GM12891 (cell line): ENCODE measurements around the gene LIMS2.

Experiments used
- DNase-seq: peaks from one replicate; pipeline ENCODE4 v3.0.0; 2011; ENCODE audit warnings: low spot score; ENCODE audit not compliant: insufficient read length
- FAIRE-seq: peaks from 2 replicates; lab custom pipeline; 2011; peaks lifted over from hg19 to GRCh38; lab: Jason Lieb, UNC
- PAX5 ChIP-seq: IDR thresholded peaks from 2 replicates; pipeline ENCODE4 v1.6.1; 2011; ENCODE audit warnings: low read length, moderate library complexity, mild to moderate bottlenecking; ENCODE audit not compliant: insufficient read depth, severe bottlenecking
- POLR2A ChIP-seq: IDR thresholded peaks from 2 replicates; pipeline ENCODE4 v1.6.1; 2011; ENCODE audit warnings: low read depth, low read length, control low read depth
- POLR2AphosphoS5 ChIP-seq: IDR thresholded peaks from 2 replicates; pipeline ENCODE4 v1.6.1; 2011; ENCODE audit warnings: low read depth, low read length, control low read depth
- POU2F2 ChIP-seq: IDR thresholded peaks from 2 replicates; pipeline ENCODE4 v1.6.1; 2011; ENCODE audit warnings: low read depth, mild to moderate bottlenecking, control low read depth, low read length, moderate library complexity
- SPI1 ChIP-seq: IDR thresholded peaks from 2 replicates; pipeline ENCODE4 v1.6.1; 2011; ENCODE audit warnings: low read depth, low read length, control low read depth
- TAF1 ChIP-seq: IDR thresholded peaks from 2 replicates; pipeline ENCODE4 v1.6.1; 2011; ENCODE audit warnings: low read depth, low read length, control low read depth

Gene LIMS2

GRCh38 chr2:127653421-127654083, 21.8 kb downstream of the LIMS2 start:
- FAIRE-seq (no peak), DNase-seq (no peak)
- TF ChIP-seq POLR2AphosphoS5 (no peak), TAF1 (no peak), POLR2A (no peak), PAX5 (no peak)

DNA sequence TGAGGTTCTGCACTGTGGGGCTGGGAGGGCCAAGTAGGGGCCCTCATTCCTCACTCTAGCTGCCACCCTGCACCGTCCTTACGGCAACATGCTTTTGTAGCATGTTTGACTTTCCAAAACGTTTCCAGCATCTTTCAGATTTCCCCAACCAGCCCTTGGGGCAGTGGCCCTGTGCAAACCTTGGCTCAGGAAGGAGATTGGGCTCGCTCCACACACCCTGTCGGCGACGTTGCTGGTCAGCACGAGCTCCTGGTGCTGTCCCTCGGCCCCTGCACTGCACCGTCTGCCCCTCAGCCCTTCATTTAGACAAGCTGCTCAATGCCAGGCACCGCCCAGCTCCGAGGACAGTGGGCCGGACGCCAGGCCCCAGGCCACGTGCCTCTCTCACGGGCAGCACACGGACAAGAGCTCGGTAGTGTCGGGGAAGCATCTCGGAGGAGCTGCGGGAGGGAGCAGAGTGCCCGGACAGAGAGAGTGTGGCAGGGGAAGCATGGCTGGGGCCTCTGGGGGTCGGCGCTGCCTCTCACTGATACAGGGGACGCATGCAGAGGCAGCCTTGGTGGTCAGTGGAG, 22.5 kb downstream of the LIMS2 start:
- no peak for TF ChIP-seq TAF1
- TF ChIP-seq POLR2AphosphoS5 = no peak
- no peak for TF ChIP-seq POU2F2
- no peak for TF ChIP-seq POLR2A
- no peak for TF ChIP-seq PAX5
- TF ChIP-seq SPI1 = no peak
- no peak for FAIRE-seq
- DNase-seq = no peak

- DNase-seq = no peak
- peak; percentile 13 for FAIRE-seq
- no peak; the same call in 1 of the 2 replicates for TF ChIP-seq SPI1
- no peak for TF ChIP-seq PAX5
- no peak for TF ChIP-seq POU2F2
- no peak for TF ChIP-seq TAF1
- TF ChIP-seq POLR2A = no peak
Measured at GRCh38 chr2:127651971-127652550, 23.3 kb downstream of the LIMS2 start.

DNA sequence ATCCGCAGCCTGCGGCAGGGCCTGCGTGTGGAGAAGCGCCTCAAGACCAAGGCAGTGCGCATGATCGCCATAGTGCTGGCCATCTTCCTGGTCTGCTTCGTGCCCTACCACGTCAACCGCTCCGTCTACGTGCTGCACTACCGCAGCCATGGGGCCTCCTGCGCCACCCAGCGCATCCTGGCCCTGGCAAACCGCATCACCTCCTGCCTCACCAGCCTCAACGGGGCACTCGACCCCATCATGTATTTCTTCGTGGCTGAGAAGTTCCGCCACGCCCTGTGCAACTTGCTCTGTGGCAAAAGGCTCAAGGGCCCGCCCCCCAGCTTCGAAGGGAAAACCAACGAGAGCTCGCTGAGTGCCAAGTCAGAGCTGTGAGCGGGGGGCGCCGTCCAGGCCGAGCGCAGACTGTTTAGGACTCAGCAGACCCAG, 23.9 kb downstream of the LIMS2 start:
- no peak for TF ChIP-seq SPI1
- no peak for TF ChIP-seq POLR2AphosphoS5
- no peak for TF ChIP-seq POLR2A
- no peak for TF ChIP-seq PAX5
- TF ChIP-seq TAF1 = no peak
- no peak for TF ChIP-seq POU2F2
- DNase-seq (no peak), FAIRE-seq (no peak)

DNA sequence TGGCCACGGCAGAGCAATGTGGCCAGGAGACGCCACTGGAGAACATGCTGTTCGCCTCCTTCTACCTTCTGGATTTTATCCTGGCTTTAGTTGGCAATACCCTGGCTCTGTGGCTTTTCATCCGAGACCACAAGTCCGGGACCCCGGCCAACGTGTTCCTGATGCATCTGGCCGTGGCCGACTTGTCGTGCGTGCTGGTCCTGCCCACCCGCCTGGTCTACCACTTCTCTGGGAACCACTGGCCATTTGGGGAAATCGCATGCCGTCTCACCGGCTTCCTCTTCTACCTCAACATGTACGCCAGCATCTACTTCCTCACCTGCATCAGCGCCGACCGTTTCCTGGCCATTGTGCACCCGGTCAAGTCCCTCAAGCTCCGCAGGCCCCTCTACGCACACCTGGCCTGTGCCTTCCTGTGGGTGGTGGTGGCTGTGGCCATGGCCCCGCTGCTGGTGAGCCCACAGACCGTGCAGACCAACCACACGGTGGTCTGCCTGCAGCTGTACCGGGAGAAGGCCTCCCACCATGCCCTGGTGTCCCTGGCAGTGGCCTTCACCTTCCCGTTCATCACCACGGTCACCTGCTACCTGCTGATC, 24.4 kb downstream of the LIMS2 start:
- no peak for TF ChIP-seq TAF1
- TF ChIP-seq POLR2AphosphoS5 = no peak
- no peak for TF ChIP-seq POU2F2
- TF ChIP-seq PAX5 = no peak
- TF ChIP-seq SPI1 = no peak
- no peak for TF ChIP-seq POLR2A
- no peak for FAIRE-seq
- no peak for DNase-seq

GRCh38 chr2:127650041-127650784, 25.1 kb downstream of the LIMS2 start:
- FAIRE-seq = no peak
- no peak for TF ChIP-seq SPI1
- TF ChIP-seq POU2F2 = no peak
- TF ChIP-seq POLR2A = no peak
- TF ChIP-seq POLR2AphosphoS5 = no peak
- TF ChIP-seq TAF1 = no peak
- TF ChIP-seq PAX5 = no peak

DNA sequence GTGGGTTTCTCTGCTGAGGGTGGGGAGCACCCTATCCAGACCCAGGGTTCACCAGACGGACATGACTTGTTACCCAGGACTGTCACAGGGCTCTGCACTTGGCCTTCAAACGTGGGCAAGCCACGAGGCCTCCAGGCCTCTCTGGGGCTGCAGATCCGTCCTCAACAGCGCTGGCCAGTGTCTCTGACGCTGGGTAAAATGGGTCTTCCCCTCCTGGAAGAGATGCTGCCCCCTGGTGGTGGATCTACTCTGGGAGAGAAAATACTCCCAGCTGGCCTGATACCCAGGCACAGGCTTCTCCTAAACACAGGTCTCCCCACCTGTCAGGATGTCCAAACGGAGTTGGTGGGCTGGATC, 25.7 kb downstream of the LIMS2 start:
- peak; percentile 90 for FAIRE-seq
- TF ChIP-seq SPI1 = no peak
- TF ChIP-seq POLR2AphosphoS5 = no peak
- peak; percentile 79 for DNase-seq

More at GRCh38 chr2:127650041-127650784, 25.1 kb downstream of the LIMS2 start:
- DNase-seq = no peak

GRCh38 chr2:127649100-127649611, 26.2 kb downstream of the LIMS2 start:
- DNase-seq = no peak
- TF ChIP-seq POLR2AphosphoS5 (no peak), TAF1 (no peak), POLR2A (no peak), SPI1 (no peak), PAX5 (no peak), POU2F2 (no peak)
- no peak for FAIRE-seq

DNA sequence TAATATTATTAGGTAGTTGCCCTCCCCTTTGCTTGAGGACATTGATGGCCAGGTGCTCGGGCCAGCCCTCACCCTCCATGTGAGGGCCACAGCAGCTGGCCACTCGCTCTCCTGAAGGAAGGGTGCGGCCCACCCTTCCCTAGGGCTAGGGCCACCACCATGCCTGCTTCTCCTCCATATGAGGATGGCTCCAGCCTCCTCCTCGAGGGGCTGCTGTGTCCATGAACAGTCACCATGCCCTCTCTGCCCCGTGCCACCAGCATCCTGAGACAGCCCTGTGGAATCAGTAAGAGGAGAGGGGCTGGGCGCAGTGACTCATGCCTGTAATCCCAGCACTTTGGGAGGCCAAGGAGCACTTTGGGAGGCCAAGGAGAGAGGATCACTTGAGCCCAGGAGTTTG, 27.0 kb downstream of the LIMS2 start:
- no peak for FAIRE-seq
- DNase-seq = no peak
- TF ChIP-seq TAF1 (no peak), SPI1 (no peak), POU2F2 (no peak), POLR2AphosphoS5 (no peak), PAX5 (no peak), POLR2A (no peak)
